HL-60/S4 treated with phorbol 12-myristate 13-acetate at 8.2 ng/mL for 4 days and 3 days (cell line): ENCODE measurements around the gene RNU6-8.

ENCODE experiments used
- in situ Hi-C: fragments of 300-500 bp; cut with MboI; formaldehyde crosslinking; loops from 2 replicates; pipeline ENCODE4 v1.15.0; 2022; ENCODE audit warnings: low sequenced_read_pairs

Gene RNU6-8

DNA sequence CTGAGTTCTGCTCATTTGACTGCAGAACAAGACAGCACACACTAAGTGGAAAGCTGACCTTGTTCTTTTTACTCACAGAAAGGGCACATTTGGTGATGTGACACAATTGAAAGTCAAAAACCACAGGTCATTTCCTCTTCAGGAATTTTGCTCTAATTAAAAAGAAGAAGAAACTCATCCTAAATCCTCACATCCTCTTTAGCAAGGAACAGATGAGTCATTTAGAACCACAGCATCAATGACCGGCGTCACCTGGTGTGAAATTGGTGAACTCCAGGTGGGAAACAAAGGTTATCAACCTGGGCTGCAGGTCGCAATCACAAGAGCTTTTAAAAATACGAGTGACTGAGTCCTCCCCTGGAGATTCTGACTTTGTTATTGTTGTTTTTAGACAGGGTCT lies 2.9 kb upstream of the RNU6-8 start:
- in situ Hi-C loops: no loop called here

DNA sequence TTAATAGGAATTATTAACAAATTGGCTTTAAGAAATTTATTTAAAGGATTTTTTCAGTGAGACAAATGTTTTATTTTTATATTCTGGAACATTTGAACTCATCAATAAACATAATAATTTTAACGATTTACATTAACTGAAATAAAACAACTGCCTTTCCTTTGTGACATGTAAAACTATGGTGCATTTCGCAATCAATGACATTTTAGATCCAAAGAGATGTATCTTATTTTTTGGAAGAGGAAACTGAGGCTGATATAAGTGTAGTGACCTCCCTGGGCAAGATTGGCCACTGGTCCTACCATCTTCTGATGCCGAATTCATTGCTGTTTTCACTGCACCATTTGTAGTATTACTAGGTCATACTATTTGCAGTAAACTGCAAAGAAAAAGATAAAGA lies 2.5 kb upstream of the RNU6-8 start:
- in situ Hi-C loops: no loop called here

DNA sequence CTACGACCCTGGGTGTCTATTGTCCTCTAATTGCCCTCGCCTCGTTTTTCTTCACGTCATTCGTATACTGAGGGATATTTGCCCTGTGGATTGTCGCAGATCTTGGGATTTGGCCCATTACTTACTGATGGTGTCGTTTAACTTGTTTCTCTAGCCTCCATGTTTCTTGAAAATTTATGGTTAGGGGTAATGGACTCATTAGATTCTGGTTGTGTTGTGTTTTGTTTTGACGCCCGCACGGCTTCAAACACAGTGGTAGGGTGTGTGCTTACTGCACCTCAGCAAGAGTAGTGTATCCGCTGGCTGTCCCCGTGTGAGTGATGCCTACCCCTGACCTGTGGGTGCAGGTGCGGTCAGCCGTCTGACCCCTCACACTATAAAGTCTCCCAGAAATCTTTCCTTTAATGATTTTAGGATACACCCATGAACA lies 874 bp upstream of the RNU6-8 start:
- in situ Hi-C loops: no loop called here

DNA sequence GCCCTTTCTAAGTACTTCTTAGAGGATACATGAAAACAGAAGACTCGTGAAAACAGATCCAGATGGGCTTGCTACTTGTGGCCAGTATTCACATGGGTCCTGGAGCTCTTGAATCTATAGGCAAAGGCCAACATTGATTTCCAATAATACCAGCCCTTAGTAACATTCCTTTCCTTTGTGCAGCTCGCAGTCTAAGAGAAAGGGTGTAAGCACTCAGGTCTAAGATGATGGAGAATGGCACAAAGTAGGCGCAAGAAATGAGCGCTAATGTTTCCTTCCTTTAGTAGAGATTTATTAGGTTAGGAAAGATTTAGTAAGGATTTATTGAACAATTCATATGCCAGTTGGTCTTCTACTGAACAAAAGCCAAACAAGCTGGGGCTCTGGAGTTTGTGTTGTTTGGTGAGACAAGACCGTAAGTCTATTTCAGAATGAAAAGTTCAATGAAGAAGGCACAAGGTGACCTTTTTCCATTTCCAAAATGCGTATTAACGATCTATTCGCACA lies 525 bp downstream of the RNU6-8 start:
- in situ Hi-C loops: no loop called here

DNA sequence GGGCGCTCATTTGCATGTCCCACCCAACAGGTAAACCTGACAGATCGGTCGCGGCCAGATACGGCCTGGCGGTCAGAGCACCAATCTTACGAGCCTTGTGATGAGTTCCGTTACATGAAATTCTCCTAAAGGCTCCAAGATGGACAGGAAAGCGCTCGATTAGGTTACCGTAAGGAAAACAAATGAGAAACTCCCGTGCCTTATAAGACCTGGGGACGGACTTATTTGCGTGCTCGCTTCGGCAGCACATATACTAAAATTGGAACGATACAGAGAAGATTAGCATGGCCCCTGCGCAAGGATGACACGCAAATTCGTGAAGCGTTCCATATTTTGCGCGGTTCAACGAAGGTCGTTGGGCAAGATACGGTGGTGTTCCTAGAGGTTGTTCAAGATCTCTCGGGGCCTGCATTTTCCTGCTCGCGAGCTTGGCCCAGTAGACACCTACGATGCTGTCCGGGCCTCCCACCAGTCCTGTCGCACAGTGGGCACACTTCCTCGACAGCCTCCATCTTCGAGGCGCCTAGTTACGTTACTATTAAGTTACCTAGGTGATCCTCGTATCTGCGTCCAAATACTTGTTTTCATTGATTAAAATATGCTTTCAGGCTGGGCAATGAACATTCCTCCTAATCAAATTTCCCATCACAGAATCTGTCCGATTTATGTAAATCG lies 1.1 kb downstream of the RNU6-8 start, which contains the start of gene RNU6-7:
RNU6-7 (plus strand) TSS at position 230 of the 675 bp plus-strand sequence.
- in situ Hi-C loops: no loop called here

DNA sequence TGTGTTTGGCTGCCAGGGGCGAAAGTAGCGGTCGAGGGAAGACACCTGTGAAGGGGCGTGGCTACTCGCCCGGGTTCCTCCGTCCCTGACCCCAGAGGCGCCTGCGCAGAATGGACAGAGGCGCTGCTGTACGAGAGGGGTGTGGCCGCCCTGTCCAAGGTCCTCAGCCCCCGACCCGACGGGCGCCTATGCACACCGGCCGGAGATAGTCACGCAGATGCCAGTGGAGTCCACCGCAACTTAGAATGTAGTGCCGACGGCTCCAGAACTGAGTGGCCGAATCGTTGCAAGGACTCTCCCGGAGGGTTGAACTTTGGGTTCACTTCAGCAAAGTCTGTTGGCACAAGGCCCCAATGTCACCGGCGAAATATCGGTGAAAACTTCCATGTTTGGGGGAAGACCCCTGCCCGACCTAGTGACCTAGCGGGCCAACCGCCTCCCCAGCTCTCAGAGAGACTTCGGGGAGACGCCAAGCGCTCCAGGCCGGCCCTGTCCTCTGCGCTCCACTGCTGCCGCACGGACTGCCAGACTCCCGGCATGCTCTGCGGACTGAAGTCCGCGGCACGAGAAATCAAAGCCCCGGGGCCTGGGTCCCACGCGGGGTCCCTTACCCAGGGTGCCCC lies 1.8 kb downstream of the RNU6-8 start:
- in situ Hi-C loops: no loop called here

DNA sequence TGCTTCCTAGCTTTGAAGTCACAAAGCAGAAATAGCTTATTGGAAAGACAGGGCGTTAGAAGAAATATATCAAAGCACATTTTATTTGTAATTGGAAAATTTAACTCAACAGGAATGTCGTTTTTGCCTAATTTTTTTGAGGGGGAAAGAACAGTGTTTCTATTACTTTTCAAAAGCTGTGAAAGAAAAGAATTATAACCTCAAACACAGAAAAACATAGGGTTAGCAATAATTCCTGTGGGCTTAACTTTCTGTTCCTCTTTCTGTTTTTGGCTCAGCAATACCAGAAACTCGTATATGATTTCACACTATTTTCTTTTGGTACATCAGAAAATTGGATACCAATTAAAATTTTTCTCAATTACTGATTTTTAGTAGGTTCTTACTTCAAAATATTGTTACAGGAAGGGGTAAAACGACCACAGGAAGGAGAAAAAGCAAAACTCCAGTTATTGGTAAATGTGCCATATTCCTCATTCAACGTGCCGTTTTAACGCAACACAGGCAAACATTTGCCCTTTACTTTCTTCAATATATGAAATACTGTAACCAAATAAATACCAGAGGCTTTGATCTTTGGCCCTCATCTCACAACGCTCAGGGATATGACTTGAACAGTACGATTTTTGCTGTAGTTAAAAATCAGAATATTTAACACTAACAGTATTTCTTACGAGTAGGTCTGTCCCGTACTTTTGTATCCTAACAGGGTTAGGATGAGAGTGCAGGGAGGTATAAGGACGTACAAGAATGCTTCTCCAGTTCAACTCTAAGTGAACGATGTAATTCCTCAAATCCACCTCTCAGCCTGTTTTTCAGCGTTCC lies 2.5 kb downstream of the RNU6-8 start:
- in situ Hi-C loops: no loop called here

DNA sequence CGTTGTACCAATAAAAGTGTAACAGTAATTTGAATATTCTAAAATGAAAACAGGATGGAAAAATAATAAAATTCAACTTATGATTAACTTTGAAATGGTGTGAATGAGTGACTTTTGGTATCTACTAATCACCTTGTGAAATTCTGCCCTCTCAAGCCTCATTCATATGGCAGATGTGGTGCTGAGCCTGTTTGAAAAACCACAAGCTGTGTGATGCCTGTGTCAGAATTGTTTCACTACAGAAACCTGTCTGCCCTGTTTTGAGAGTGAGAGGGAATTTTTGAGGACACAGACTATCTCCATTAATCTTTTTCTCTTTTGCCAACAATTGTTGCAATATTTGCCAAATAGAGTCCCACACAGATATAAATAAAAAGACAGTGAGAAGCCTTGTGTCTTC lies 5.2 kb downstream of the RNU6-8 start:
- in situ Hi-C loops: no loop called here

DNA sequence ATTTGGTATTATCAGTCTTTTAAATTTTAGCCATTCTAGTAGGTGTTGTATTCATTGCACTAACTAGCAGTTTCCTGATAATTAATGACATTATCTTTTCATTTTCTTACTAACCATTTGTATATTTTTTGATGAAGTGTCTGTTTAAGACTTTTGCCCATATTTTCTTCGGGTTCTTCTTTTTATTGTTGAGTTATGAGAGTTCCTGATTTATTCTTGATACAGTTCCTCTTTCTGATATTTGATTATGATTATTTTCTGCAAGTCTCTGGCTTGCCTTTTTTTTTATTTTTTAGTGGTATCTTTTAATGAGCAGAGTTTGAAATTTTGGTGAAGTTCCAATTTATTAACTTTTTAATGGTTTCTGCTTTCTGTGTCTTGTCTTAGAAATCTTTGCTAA lies 7.4 kb downstream of the RNU6-8 start:
- in situ Hi-C loops: no loop called here

DNA sequence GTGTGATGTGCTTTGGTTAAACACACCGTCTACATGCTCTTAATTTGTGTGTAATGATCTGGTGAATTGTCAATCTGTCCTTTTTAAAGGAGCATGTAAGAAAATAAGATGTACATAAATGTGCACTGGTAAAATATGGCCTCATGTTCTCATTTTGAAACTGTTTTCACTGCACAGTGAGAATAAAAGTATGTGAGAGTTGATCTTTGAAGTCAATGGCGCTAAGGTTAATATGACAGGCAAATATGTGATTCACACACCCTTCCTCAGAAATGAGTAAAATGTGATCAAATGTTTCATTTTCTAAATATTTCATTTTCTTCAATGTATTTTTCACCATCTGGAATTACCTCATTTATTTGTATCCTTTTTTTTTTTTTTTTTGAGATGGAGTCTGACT lies 9.5 kb downstream of the RNU6-8 start:
- in situ Hi-C loops: no loop called here

DNA sequence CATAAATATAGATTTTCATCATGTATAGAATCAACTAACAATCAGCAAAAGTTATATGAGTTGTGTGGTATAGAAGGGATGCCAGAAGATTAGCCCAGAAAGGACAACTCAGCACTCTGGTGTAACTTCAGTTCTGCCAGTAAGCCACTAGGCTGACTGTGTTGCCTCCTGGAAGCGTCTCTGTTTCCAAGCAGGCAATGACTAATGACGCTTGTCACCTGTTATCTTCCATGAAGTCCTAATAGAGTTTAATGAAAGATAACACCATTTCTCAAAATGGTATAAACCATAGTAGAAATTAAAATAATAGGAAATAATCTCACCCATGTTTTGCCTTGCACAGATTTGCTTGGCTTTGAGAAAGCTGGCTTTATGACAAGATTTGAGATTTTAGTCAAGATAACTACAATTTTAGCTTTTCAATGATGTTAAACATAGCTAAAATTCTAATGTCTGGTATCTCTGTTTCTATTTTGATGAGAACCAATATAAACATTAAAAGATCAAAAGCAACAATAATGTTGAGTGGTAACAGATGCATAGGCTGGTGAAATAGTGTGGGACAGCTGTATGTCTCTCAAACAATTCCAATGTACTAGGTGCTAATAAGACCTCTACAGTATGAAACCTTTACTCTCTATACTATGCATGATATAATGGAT lies 10.2 kb downstream of the RNU6-8 start:
- in situ Hi-C loops: no loop called here

DNA sequence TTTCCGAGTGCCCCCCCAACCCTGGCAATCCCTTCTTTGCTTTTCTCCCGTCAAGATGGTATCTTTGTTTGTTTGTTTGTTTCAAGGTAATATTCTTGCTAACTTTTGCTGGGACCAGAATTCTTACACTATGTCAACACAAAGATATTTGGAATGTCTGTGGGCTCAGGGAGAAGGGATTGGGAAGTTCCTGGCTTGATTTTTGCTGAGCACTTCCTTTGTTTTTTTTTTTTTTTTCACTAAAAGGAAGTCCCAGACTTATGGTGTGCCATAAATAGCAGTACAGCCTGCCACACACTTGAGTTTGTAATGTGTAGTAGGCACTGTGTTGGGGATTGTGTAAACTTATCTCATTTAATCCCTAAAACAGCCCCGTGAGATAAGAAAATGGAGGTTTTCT lies 12.4 kb downstream of the RNU6-8 start:
- in situ Hi-C loops: no loop called here

DNA sequence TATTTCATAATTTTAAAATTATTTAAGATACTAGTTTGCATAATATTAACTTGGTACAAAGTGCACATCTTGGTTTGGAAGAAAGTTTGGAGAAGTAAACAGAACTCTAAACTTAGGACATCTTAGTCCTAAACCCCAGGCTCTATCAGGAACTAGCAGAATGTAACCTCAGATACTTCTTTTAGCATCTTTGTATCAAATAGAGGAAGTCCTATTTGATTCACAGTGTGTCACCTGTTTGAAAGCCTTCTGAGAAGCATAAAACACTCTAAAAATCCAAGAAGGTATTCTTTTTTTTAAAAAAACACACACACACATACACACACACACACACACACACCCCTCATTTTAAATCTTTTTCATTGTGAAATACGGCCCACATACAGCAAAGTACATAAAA lies 13.3 kb downstream of the RNU6-8 start:
- in situ Hi-C loops: no loop called here

DNA sequence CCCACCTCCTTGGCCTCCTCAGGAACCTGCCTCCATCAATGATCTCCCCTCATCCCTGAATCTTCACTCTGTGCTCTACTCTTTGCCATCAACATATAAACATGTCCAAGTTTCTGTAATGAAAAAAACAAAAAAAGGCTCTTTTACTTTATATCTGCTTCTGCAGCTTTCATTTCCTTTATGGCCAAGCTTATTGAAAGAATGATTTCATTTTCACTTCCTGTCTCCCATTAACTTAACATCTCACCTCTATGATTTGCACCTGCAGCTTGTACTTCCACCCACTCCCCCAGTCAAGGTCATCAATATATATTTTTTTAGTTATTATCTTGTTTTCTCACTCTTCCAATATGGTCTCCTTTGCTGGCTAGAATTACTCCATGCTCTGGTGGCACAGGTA lies 16.8 kb downstream of the RNU6-8 start:
- in situ Hi-C loops: no loop called here

DNA sequence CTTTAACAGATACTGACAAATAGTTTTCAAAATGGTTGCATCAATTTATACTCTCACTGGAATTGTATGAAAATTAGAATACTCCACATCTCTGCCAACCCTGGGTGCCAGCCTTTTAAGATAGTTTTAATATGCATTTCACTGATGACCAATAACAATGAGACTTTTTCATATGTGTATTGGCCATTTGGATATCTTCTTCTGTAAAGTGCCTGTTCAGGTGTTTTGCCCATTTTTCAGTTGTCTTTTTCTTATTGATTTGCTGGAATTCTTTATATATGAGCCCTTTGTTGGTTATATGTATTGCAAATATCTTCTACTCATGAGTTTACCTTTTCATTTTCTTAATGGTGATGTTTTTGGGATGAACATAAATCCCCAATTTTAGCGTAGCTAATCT lies 18.0 kb downstream of the RNU6-8 start:
- in situ Hi-C loops: no loop called here

DNA sequence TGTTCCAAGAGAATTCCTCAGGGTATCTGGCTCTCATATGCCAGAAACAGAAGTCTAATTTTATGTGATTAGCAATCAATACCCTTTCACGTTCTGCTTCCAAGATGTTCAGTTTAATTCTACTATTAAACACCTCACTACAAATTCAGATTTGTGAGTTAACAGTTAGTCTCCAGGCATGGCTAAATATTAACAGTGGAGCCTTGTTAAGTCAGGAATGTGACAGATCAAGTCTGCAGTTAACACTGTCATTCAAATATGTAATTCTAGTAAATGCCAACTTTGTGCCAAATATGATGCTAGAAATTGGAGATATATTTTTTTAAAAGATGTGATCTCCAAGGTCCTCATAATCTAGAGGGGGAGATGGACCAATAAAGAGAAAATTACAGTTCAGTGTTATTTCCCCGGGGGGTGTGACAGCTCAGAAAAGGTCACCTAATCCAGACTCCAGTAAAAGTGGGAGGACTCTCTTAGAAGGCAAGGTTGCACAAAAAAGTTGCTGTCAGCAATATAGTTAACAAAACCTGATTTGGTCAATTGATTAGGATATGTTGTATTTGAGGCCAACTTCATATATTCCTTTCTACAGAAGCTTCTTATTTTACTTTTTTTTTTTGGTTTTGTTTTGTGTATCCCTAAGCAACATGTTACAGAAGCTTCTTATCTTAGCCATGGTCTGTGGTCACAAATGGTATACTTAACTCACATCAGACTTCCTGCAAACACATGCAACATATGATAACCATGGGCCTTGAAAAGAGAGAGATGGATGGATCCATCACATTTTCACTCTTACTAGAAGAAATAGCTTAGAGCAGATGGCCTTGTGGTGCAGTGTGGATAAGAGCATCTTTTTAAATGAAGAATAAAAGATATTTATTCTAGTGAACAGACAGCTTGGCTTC lies 19.7 kb downstream of the RNU6-8 start:
- in situ Hi-C loops: no loop called here

DNA sequence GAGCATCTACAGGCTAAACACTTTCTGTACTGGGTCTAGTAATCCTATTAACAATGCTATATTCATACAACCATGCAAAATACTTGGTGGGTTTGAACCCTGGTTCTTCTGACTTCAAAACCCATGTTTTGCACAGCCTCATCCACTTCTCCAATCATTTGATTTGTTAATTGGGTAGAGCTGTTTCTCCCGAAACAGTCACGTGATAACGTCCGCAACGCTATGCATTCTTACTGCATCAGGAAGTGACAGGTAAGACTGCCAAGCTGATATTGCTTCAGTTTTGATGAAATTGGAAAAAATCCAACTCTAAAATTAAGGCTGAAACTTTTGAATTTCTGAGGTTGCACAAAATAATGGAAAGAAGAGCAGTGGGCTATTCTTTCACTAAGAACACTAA lies 31.6 kb downstream of the RNU6-8 start:
- in situ Hi-C loops: no loop called here

DNA sequence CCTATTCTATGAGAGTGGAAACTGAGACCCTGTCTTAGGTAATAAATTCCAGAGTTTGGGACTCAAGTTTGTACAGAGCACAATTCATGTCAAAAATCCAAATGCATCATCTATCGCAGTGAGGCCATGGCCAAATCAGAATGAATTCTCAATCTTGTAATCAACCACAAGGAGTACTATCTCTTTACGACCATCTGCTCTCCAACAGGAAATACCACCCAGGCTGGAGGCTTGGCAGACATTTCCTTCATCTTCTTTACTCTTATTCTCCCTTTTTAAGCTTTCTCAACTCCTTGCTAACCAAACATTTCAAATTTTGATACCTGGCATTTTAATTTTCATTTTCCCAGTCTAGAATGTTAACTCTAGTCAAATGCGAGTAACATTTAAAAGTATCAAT lies 33.9 kb downstream of the RNU6-8 start:
- in situ Hi-C loops: no loop called here

DNA sequence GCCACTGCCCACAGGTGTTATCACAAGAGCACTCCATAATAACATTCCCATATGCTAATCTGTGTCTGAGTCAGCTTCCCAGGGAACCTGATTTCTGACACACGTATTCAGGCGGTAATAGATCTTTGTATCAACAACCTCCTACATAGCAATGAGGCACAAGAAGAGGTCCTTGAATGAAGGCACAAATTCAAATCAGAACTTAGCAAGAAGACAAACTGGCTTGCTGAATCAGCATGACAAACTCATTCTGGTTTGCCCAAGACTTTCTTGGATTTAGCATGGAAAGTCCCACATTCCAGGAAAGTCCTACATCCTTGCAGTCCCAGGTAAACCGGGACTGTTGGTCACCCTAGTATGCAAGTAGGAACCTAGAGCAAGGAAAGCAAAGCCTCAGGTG lies 35.2 kb downstream of the RNU6-8 start:
- in situ Hi-C loops: no loop called here

DNA sequence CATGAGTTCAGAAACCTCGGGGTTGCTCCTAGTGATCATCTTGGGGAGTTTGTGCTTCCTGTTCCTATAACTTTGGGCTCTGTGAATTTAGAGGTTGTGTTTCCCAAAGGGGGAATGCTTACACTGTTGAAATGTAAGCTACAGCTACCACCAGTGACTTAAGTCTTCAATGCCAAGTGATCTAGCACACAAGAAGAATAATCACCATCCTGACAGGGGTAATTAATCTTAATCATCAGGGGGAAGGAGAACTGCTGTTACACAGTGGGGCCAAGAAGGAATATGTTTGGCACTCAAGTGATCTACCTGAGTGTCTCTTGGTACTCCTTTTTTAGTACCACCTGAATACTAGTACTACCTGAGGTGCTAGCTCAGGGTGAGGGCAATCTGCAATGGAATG lies 36.1 kb downstream of the RNU6-8 start:
- in situ Hi-C loops: no loop called here
